Measurements from ENCODE around the gene TRAF5.
"Not testable (repeated sequence)": the region's sequence is repeated elsewhere in the genome, so short reads cannot be mapped to it uniquely, and the experiment has no call there.

TRAF5 gene

GRCh38 chr1:211376807-211377470 is 50.3 kb downstream of the TRAF5 start:
- DNase-seq (ENCODE audit: extremely low read depth in 1 of 2, low read depth in 1 of 2): no peak

- no peak for DNase-seq (ENCODE audit: extremely low read depth in 1 of 2, low read depth in 1 of 2)
Measured at GRCh38 chr1:211377539-211378450, 51.2 kb downstream of the TRAF5 start.

GRCh38 chr1:211378844-211379243 is 52.2 kb downstream of the TRAF5 start:
- DNase-seq (ENCODE audit: extremely low read depth in 1 of 2, low read depth in 1 of 2): no peak

- no peak for DNase-seq (ENCODE audit: extremely low read depth in 1 of 2, low read depth in 1 of 2)
Measured at GRCh38 chr1:211379446-211379845, 52.8 kb downstream of the TRAF5 start.

GRCh38 chr1:211381481-211382181 is 55.0 kb downstream of the TRAF5 start:
- no peak for DNase-seq (ENCODE audit: extremely low read depth in 1 of 2, low read depth in 1 of 2)

GRCh38 chr1:211382182-211382713 is 55.6 kb downstream of the TRAF5 start:
- DNase-seq (ENCODE audit: extremely low read depth in 1 of 2, low read depth in 1 of 2): no peak

GRCh38 chr1:211382714-211383480 is 56.3 kb downstream of the TRAF5 start:
- peak; percentile 30 to 79 for DNase-seq (ENCODE audit: extremely low read depth in 1 of 2, low read depth in 1 of 2)

GRCh38 chr1:211384524-211384923 is 57.9 kb downstream of the TRAF5 start:
- no peak for DNase-seq (ENCODE audit: extremely low read depth in 1 of 2, low read depth in 1 of 2)

- DNase-seq (ENCODE audit: extremely low read depth in 1 of 2, low read depth in 1 of 2): no peak
Measured at GRCh38 chr1:211386921-211387320, 60.3 kb downstream of the TRAF5 start.

- DNase-seq (ENCODE audit: extremely low read depth in 1 of 2, low read depth in 1 of 2): not testable (repeated sequence)
Measured at GRCh38 chr1:211390829-211391228, 64.2 kb downstream of the TRAF5 start.

- no peak for DNase-seq (ENCODE audit: extremely low read depth in 1 of 2, low read depth in 1 of 2)
Measured at GRCh38 chr1:211393203-211393602, 66.6 kb downstream of the TRAF5 start.

GRCh38 chr1:211398266-211398930 is 71.8 kb downstream of the TRAF5 start:
- not testable (repeated sequence) for DNase-seq (ENCODE audit: extremely low read depth in 1 of 2, low read depth in 1 of 2)

- not testable (repeated sequence) for DNase-seq (ENCODE audit: extremely low read depth in 1 of 2, low read depth in 1 of 2)
Measured at GRCh38 chr1:211399851-211400393, 73.3 kb downstream of the TRAF5 start.

- DNase-seq (ENCODE audit: extremely low read depth in 1 of 2, low read depth in 1 of 2): not testable (repeated sequence)
Measured at GRCh38 chr1:211401751-211402150, 75.1 kb downstream of the TRAF5 start.

- DNase-seq (ENCODE audit: extremely low read depth in 1 of 2, low read depth in 1 of 2): not testable (repeated sequence)
Measured at GRCh38 chr1:211406086-211406485, 79.5 kb downstream of the TRAF5 start.

- not testable (repeated sequence) for DNase-seq (ENCODE audit: extremely low read depth in 1 of 2, low read depth in 1 of 2)
Measured at GRCh38 chr1:211407749-211408148, 81.1 kb downstream of the TRAF5 start.

- no peak for DNase-seq (ENCODE audit: extremely low read depth in 1 of 2, low read depth in 1 of 2)
Measured at GRCh38 chr1:211411639-211412038, 85.0 kb downstream of the TRAF5 start.

GRCh38 chr1:211415700-211416099 is 89.1 kb downstream of the TRAF5 start:
- no peak for DNase-seq (ENCODE audit: extremely low read depth in 1 of 2, low read depth in 1 of 2)

GRCh38 chr1:211416246-211416627 is 89.6 kb downstream of the TRAF5 start:
- DNase-seq (ENCODE audit: extremely low read depth in 1 of 2, low read depth in 1 of 2): peak in 1 of 2 donors; percentile 8
